ENCODE data around the gene PCDHA10.

DNA sequence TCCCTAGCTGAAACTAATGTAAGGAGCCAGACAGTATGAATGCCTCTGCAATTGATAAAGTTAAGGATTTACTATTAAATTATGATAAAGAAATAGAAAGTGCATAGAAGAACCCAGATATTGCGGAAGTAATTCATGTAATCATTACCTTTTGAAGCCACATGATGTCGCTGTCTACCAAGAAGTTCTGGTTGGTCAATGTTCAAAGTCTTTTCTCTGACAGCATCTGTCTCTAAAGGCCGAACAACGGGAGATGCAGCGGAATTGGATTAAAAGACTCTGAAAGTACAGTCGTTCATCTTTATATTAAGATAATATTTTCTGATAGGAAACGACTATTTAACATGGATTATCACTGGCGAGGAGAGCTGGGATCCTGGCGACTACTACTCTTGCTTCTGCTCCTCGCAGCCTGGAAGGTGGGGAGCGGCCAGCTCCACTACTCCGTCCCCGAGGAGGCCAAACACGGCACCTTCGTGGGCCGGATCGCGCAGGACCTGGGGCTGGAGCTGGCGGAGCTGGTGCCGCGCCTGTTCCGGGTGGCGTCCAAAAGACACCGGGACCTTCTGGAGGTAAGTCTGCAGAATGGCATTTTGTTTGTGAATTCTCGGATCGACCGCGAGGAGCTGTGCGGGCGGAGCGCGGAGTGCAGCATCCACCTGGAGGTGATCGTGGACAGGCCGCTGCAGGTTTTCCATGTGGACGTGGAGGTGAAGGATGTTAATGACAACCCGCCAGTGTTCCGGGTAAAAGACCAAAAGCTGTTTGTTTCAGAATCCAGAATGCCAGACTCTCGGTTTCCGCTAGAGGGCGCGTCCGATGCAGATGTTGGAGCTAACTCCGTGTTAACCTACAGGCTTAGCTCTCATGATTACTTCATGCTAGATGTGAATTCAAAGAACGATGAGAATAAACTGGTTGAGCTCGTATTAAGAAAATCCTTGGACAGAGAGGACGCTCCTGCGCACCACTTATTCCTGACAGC is 14.4 kb upstream of the PCDHA10 start, which contains the start of gene PCDHA8:
- TF ChIP-seq, protein P1, sequence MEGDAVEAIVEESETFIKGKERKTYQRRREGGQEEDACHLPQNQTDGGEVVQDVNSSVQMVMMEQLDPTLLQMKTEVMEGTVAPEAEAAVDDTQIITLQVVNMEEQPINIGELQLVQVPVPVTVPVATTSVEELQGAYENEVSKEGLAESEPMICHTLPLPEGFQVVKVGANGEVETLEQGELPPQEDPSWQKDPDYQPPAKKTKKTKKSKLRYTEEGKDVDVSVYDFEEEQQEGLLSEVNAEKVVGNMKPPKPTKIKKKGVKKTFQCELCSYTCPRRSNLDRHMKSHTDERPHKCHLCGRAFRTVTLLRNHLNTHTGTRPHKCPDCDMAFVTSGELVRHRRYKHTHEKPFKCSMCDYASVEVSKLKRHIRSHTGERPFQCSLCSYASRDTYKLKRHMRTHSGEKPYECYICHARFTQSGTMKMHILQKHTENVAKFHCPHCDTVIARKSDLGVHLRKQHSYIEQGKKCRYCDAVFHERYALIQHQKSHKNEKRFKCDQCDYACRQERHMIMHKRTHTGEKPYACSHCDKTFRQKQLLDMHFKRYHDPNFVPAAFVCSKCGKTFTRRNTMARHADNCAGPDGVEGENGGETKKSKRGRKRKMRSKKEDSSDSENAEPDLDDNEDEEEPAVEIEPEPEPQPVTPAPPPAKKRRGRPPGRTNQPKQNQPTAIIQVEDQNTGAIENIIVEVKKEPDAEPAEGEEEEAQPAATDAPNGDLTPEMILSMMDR (IDR thresholded peaks at IDR 0.05; ENCODE audit: poor library complexity, severe bottlenecking): no peak
- TF ChIP-seq EP300 (conservative IDR thresholded peaks at IDR 0.05; ENCODE audit: poor library complexity, severe bottlenecking): no peak
- TF ChIP-seq EZH2 (IDR thresholded peaks at IDR 0.05; ENCODE audit: borderline replicate concordance, insufficient read depth, low read length, poor library complexity, severe bottlenecking): no peak
- no peak for TF ChIP-seq RAD21 (conservative IDR thresholded peaks at IDR 0.05)
- TF ChIP-seq POLR2AphosphoS5 (IDR thresholded peaks at IDR 0.05): no peak
- TF ChIP-seq SMC3 (conservative IDR thresholded peaks at IDR 0.05; ENCODE audit: poor library complexity): no peak

All from neural cell (in vitro differentiated cells).